Measurements from ENCODE around the gene ATP9A.

ATP9A gene

GRCh38 chr20:51667002-51667408 lies 101.2 kb downstream of the ATP9A start (continued):
- TF ChIP-seq PRDM10 (tag by site-specific recombination; IDR thresholded peaks at IDR 0.05) (no peak), HOXD13 (CRISPR knock-in tag; IDR thresholded peaks at IDR 0.05; ENCODE audit: borderline replicate concordance) (no peak), ZBTB48 (tag by site-specific recombination; IDR thresholded peaks at IDR 0.05) (no peak), ZNF558 (tag by site-specific recombination; IDR thresholded peaks at IDR 0.05) (no peak), ZBTB8A (tag by site-specific recombination; IDR thresholded peaks at IDR 0.05) (no peak; the same call in 1 of the 2 replicates), TRIM28 (IDR thresholded peaks at IDR 0.05; ENCODE audit: borderline replicate concordance, low read length) (no peak), ZNF211 (tag by site-specific recombination; IDR thresholded peaks at IDR 0.05; ENCODE audit: low read depth) (no peak), ZBTB20 (tag by site-specific recombination; IDR thresholded peaks at IDR 0.05) (no peak), ZNF138 (tag by site-specific recombination; IDR thresholded peaks at IDR 0.05; ENCODE audit: borderline replicate concordance) (no peak), SCRT2 (tag by site-specific recombination; IDR thresholded peaks at IDR 0.05) (peak; percentile 73), BCL11B (tag by site-specific recombination; IDR thresholded peaks at IDR 0.05; ENCODE audit: low read depth) (no peak), ZBTB44 (tag by site-specific recombination; IDR thresholded peaks at IDR 0.05) (no peak), ZSCAN23 (tag by site-specific recombination; IDR thresholded peaks at IDR 0.05) (no peak), ZIC2 (tag by site-specific recombination; IDR thresholded peaks at IDR 0.05) (peak; percentile 80), WT1 (tag by site-specific recombination; IDR thresholded peaks at IDR 0.05) (peak; percentile 92), ZNF157 (tag by site-specific recombination; IDR thresholded peaks at IDR 0.05) (no peak), ZNF2 (tag by site-specific recombination; IDR thresholded peaks at IDR 0.05) (no peak), KLF8 (tag by site-specific recombination; IDR thresholded peaks at IDR 0.05) (no peak)
- TF ChIP-seq, protein P1, sequence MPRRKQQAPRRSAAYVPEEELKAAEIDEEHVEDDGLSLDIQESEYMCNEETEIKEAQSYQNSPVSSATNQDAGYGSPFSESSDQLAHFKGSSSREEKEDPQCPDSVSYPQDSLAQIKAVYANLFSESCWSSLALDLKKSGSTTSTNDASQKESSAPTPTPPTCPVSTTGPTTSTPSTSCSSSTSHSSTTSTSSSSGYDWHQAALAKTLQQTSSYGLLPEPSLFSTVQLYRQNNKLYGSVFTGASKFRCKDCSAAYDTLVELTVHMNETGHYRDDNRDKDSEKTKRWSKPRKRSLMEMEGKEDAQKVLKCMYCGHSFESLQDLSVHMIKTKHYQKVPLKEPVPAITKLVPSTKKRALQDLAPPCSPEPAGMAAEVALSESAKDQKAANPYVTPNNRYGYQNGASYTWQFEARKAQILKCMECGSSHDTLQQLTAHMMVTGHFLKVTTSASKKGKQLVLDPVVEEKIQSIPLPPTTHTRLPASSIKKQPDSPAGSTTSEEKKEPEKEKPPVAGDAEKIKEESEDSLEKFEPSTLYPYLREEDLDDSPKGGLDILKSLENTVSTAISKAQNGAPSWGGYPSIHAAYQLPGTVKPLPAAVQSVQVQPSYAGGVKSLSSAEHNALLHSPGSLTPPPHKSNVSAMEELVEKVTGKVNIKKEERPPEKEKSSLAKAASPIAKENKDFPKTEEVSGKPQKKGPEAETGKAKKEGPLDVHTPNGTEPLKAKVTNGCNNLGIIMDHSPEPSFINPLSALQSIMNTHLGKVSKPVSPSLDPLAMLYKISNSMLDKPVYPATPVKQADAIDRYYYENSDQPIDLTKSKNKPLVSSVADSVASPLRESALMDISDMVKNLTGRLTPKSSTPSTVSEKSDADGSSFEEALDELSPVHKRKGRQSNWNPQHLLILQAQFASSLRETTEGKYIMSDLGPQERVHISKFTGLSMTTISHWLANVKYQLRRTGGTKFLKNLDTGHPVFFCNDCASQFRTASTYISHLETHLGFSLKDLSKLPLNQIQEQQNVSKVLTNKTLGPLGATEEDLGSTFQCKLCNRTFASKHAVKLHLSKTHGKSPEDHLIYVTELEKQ (tag by site-specific recombination; IDR thresholded peaks at IDR 0.05; ENCODE audit: borderline replicate concordance), result no peak
- TF ChIP-seq, protein P2, sequence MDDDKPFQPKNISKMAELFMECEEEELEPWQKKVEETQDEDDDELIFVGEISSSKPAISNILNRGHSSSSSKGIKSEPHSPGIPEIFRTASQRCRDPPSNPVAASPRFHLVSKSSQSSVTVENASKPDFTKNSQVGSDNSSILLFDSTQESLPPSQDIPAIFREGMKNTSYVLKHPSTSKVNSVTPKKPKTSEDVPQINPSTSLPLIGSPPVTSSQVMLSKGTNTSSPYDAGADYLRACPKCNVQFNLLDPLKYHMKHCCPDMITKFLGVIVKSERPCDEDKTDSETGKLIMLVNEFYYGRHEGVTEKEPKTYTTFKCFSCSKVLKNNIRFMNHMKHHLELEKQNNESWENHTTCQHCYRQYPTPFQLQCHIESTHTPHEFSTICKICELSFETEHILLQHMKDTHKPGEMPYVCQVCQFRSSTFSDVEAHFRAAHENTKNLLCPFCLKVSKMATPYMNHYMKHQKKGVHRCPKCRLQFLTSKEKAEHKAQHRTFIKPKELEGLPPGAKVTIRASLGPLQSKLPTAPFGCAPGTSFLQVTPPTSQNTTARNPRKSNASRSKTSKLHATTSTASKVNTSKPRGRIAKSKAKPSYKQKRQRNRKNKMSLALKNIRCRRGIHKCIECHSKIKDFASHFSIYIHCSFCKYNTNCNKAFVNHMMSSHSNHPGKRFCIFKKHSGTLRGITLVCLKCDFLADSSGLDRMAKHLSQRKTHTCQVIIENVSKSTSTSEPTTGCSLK (tag by site-specific recombination; IDR thresholded peaks at IDR 0.05), result no peak
- TF ChIP-seq, protein P3, sequence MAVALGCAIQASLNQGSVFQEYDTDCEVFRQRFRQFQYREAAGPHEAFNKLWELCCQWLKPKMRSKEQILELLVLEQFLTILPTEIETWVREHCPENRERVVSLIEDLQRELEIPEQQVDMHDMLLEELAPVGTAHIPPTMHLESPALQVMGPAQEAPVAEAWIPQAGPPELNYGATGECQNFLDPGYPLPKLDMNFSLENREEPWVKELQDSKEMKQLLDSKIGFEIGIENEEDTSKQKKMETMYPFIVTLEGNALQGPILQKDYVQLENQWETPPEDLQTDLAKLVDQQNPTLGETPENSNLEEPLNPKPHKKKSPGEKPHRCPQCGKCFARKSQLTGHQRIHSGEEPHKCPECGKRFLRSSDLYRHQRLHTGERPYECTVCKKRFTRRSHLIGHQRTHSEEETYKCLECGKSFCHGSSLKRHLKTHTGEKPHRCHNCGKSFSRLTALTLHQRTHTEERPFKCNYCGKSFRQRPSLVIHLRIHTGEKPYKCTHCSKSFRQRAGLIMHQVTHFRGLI (tag by site-specific recombination; IDR thresholded peaks at IDR 0.05), result no peak
- TF ChIP-seq, protein P4, sequence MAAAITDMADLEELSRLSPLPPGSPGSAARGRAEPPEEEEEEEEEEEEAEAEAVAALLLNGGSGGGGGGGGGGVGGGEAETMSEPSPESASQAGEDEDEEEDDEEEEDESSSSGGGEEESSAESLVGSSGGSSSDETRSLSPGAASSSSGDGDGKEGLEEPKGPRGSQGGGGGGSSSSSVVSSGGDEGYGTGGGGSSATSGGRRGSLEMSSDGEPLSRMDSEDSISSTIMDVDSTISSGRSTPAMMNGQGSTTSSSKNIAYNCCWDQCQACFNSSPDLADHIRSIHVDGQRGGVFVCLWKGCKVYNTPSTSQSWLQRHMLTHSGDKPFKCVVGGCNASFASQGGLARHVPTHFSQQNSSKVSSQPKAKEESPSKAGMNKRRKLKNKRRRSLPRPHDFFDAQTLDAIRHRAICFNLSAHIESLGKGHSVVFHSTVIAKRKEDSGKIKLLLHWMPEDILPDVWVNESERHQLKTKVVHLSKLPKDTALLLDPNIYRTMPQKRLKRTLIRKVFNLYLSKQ (tag by site-specific recombination; IDR thresholded peaks at IDR 0.05; ENCODE audit: borderline replicate concordance), result no peak
- TF ChIP-seq, protein P5, sequence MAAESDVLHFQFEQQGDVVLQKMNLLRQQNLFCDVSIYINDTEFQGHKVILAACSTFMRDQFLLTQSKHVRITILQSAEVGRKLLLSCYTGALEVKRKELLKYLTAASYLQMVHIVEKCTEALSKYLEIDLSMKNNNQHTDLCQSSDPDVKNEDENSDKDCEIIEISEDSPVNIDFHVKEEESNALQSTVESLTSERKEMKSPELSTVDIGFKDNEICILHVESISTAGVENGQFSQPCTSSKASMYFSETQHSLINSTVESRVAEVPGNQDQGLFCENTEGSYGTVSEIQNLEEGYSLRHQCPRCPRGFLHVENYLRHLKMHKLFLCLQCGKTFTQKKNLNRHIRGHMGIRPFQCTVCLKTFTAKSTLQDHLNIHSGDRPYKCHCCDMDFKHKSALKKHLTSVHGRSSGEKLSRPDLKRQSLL (tag by site-specific recombination; IDR thresholded peaks at IDR 0.05), result no peak
- TF ChIP-seq, protein P6, sequence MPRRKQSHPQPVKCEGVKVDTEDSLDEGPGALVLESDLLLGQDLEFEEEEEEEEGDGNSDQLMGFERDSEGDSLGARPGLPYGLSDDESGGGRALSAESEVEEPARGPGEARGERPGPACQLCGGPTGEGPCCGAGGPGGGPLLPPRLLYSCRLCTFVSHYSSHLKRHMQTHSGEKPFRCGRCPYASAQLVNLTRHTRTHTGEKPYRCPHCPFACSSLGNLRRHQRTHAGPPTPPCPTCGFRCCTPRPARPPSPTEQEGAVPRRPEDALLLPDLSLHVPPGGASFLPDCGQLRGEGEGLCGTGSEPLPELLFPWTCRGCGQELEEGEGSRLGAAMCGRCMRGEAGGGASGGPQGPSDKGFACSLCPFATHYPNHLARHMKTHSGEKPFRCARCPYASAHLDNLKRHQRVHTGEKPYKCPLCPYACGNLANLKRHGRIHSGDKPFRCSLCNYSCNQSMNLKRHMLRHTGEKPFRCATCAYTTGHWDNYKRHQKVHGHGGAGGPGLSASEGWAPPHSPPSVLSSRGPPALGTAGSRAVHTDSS (tag by site-specific recombination; IDR thresholded peaks at IDR 0.05), result no peak

All from HEK293 (cell line).